ENCODE data around the gene HECTD4. TPM values are rescaled to one million over a fixed set of nuclear protein-coding genes. Genes with fewer than 3 reads are reported as not detected.
"Not testable (repeated sequence)": the region's sequence is repeated elsewhere in the genome, so short reads cannot be mapped to it uniquely, and the experiment has no call there.

Gene HECTD4
- total RNA-seq, 1 donor from 2014 or later: 63.3 TPM

GRCh38 chr12:112409906-112410244 is 27.6 kb upstream of the HECTD4 start:
- Mint-ChIP-seq H3K4me3 (ENCODE audit: unreplicated experiment) (peak overlapping the region; percentile 99), H3K27me3 (ENCODE audit: unreplicated experiment) (peaks cover 4% of the 10 kb centered on the region), H3K27ac (ENCODE audit: unreplicated experiment) (peak overlapping the region; percentile 99), H3K36me3 (ENCODE audit: unreplicated experiment) (peaks cover 32% of the 10 kb centered on the region), H3K4me1 (ENCODE audit: unreplicated experiment) (peaks cover 23% of the 10 kb centered on the region), H3K9me3 (ENCODE audit: unreplicated experiment) (no peaks in the 10 kb centered on the region)
- no peak for DNase-seq (ENCODE audit: extremely low spot score, unreplicated experiment)
- no peak for TF ChIP-seq CTCF (IDR thresholded peaks at IDR 0.05)

- Mint-ChIP-seq H3K4me1 (ENCODE audit: unreplicated experiment) (peaks cover 23% of the 10 kb centered on the region), H3K36me3 (ENCODE audit: unreplicated experiment) (peaks cover 38% of the 10 kb centered on the region), H3K4me3 (ENCODE audit: unreplicated experiment) (peak within 1 kb of the TSS; percentile 99), H3K27ac (ENCODE audit: unreplicated experiment) (peak within 1 kb of the TSS; percentile 99), H3K9me3 (ENCODE audit: unreplicated experiment) (no peaks in the 10 kb centered on the region), H3K27me3 (ENCODE audit: unreplicated experiment) (peaks cover 3% of the 10 kb centered on the region)
- TF ChIP-seq CTCF (IDR thresholded peaks at IDR 0.05): no peak
- peak; percentile 88 for DNase-seq (ENCODE audit: extremely low spot score, unreplicated experiment)
Observed at GRCh38 chr12:112409064-112409905, 27.1 kb upstream of the HECTD4 start, which contains the start of gene RPL6. TSS of gene RPL6 (minus strand) at chr12:112409605. CDS start at chr12:112408656, 949 bp downstream.

GRCh38 chr12:112408621-112409020 is 26.4 kb upstream of the HECTD4 start:
- Mint-ChIP-seq H3K4me1 (ENCODE audit: unreplicated experiment) (peaks cover 23% of the 10 kb centered on the region), H3K4me3 (ENCODE audit: unreplicated experiment) (peak overlapping the region; percentile 99), H3K27me3 (ENCODE audit: unreplicated experiment) (no peaks in the 10 kb centered on the region), H3K27ac (ENCODE audit: unreplicated experiment) (peak overlapping the region; percentile 99), H3K9me3 (ENCODE audit: unreplicated experiment) (no peaks in the 10 kb centered on the region), H3K36me3 (ENCODE audit: unreplicated experiment) (peaks cover 38% of the 10 kb centered on the region)
- DNase-seq (ENCODE audit: extremely low spot score, unreplicated experiment): no peak
- TF ChIP-seq CTCF (IDR thresholded peaks at IDR 0.05): no peak

GRCh38 chr12:112407683-112408082 is 25.5 kb upstream of the HECTD4 start:
- H3K36me3 Mint-ChIP-seq (ENCODE audit: unreplicated experiment): peaks cover 38% of the 10 kb centered on the region
- not testable (repeated sequence) for H3K27me3 Mint-ChIP-seq (ENCODE audit: unreplicated experiment)

GRCh38 chr12:112406519-112407488 is 24.6 kb upstream of the HECTD4 start:
- H3K4me3 Mint-ChIP-seq (ENCODE audit: unreplicated experiment): peak overlapping the region; percentile 99

More at GRCh38 chr12:112407683-112408082, 25.5 kb upstream of the HECTD4 start:
- DNase-seq (ENCODE audit: extremely low spot score, unreplicated experiment); H3K9me3 Mint-ChIP-seq (ENCODE audit: unreplicated experiment): not testable (repeated sequence)
- Mint-ChIP-seq H3K4me1 (ENCODE audit: unreplicated experiment) (peaks cover 23% of the 10 kb centered on the region), H3K4me3 (ENCODE audit: unreplicated experiment) (peak overlapping the region; percentile 99), H3K27ac (ENCODE audit: unreplicated experiment) (peak overlapping the region; percentile 99)

More at GRCh38 chr12:112406519-112407488, 24.6 kb upstream of the HECTD4 start:
- Mint-ChIP-seq H3K9me3 (ENCODE audit: unreplicated experiment) (no peaks in the 10 kb centered on the region), H3K27me3 (ENCODE audit: unreplicated experiment) (no peaks in the 10 kb centered on the region), H3K36me3 (ENCODE audit: unreplicated experiment) (peaks cover 38% of the 10 kb centered on the region), H3K4me1 (ENCODE audit: unreplicated experiment) (peaks cover 23% of the 10 kb centered on the region), H3K27ac (ENCODE audit: unreplicated experiment) (no peak overlapping the region)
- no peak for TF ChIP-seq CTCF (IDR thresholded peaks at IDR 0.05)
- no peak for DNase-seq (ENCODE audit: extremely low spot score, unreplicated experiment)
